NCI-H187 treated with DMSO at 0.1 percent for 48 hours (cell line): ENCODE results near the gene GJE1.
"Not testable (repeated sequence)": the region's sequence is repeated elsewhere in the genome, so short reads cannot be mapped to it uniquely, and the experiment has no call there.

ENCODE experiments used
- DNase-seq: peaks from one replicate; lab custom pipeline; 2025; lab: John Stamatoyannopoulos, UW

GJE1 gene, protein sequence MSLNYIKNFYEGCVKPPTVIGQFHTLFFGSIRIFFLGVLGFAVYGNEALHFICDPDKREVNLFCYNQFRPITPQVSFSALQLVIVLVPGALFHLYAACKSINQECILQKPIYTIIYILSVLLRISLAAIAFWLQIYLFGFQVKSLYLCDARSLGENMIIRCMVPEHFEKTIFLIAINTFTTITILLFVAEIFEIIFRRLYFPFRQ

GRCh38 chr6:142132625-142133024 lies at the start of gene GJE1:
Gene GJE1 (plus strand): TSS chr6:142132925. CDS start chr6:142133159, 234 bp downstream.
- DNase-seq: no peak

- no peak for DNase-seq
Observed at GRCh38 chr6:142087950-142088857, 44.5 kb upstream of the GJE1 start.

GRCh38 chr6:142088858-142089216 lies 43.9 kb upstream of the GJE1 start:
- no peak for DNase-seq

DNA sequence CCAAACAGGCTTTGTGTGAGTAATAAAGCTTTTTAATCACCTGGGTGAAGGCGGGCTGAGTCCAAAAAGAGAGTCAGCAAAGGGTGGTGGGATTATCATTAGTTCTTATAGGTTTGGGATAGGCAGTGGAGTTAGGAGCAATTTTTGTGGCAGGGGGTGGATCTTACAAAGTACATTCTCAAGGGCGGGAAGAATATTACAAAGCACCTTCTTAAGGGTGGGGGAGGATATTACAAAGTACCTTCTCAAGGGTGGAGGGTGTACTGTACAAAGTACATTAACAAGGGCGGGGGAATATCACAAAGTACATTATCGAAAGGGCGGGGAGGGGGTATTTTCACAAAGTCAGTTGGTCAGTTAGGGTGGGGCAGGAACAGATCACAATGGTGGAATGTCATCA lies 27.9 kb upstream of the GJE1 start:
- not testable (repeated sequence) for DNase-seq

DNA sequence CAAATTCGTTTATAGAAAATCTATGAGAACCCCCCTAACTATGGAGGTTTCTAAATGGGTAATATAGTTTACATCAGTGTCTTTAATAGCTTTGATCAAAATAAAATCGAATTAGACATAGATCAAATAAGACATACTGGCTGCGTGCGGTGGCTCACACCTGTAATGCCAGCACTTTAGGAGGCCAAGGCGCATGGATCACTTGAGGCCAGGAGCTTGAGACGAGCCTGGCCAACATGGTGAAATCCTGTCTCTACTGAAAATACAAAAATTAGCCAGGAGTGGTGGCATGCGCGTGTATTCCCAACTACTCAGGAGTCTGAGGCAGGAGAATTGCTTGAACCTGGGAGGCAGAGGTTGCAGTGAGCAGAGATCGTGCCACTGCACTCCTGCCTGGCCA lies 21.9 kb upstream of the GJE1 start:
- not testable (repeated sequence) for DNase-seq

DNA sequence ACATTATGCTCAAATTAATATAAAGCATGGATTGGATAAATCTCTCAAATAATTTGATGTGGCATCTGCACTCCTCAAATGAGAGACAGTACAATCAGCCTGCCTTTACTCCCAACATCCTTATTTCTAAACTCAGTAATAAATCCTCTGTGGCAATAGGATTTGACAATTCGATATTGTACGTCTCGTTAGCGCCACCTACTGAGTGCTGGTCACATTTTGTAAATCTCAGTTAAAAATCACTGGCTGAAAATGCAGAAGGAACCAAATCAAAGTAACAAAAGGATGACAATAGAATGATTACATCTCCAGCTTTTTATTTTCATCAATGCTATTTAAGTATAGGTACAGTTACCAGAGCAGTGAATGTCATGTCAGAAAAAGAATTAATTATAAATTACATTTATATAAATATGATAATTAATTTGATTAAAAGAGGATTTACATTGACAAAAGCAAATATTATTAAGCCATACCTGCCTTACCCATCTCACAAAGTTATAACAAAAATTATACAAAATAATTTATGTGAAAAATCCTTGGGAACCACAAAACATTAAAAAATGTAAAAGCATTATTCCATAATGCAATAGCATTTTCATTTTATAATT lies 20.2 kb upstream of the GJE1 start:
- no peak for DNase-seq

GRCh38 chr6:142117366-142117765 lies 15.4 kb upstream of the GJE1 start:
- no peak for DNase-seq

DNA sequence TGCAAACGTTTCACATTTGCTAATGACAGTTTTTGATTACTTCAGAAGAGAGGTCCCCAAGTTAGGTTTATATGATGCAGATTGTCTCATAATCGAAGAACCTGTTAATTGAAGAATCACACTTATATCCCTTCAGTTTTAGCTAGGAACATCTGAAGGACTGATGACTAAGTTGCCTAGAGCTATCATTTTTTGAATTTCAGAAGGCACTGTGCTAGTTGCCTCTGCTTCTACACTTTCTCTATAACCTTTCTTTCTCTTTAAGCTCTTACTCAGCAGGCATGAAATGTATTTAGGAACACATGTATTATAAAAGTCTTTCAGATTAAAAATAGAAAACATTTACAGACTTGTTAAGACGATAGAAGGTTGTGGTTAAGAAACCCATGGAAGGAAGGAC lies 14.4 kb upstream of the GJE1 start:
- DNase-seq: no peak

GRCh38 chr6:142118925-142119324 lies 13.8 kb upstream of the GJE1 start:
- DNase-seq: no peak

- DNase-seq: no peak
Observed at GRCh38 chr6:142121342-142121741, 11.4 kb upstream of the GJE1 start.

GRCh38 chr6:142130814-142131213 lies 1.9 kb upstream of the GJE1 start:
- DNase-seq: no peak

GRCh38 chr6:142138876-142139275 lies 6.2 kb downstream of the GJE1 start:
- DNase-seq: no peak

DNA sequence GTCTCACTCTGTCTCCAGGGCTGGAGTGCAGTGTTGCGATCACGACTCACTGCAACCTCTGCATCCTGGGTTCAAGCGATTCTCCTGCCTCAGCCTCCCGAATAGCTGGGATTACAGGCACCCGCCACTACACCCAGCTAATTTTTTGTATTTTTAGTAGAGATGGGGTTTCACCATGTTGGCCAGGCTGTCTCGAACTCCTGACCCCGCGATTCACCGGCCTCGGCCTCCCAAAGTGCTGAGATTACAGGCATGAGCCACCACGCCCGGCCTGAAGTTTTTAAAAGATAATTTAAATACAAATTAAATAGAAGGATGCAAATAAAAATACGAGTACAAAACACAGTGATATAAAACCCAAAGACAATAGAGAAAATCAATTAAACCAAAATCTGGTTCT lies 8.8 kb downstream of the GJE1 start:
- not testable (repeated sequence) for DNase-seq

GRCh38 chr6:142146828-142147662 lies 14.3 kb downstream of the GJE1 start, which contains the start of the genes NMBR and VTA1:
Gene NMBR (minus strand): TSS chr6:142147122. CDS start chr6:142088658, 58,464 bp downstream.
Gene VTA1 (plus strand): TSS chr6:142147263. CDS start chr6:142147288, 25 bp downstream.
- DNase-seq: peak; percentile 85

- DNase-seq: no peak
Observed at GRCh38 chr6:142152746-142153145, 20.0 kb downstream of the GJE1 start.

DNA sequence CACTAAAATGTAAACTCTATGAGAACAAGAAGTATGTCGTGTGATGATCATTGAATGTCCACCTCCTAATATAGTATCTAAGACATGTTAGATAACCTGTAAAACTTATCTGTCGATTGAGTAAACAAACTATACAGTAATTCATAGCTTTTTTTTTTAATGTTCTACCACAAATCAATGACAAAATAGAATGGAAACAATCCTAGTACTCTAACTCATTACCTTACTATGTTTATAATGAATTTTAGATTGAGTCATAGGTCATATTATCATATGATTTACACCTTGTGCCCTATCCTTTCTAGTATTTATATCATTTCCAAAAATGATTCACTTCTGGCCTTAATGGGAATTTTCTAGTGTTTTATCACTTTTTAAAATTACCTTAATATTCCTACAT lies 20.5 kb downstream of the GJE1 start:
- DNase-seq: no peak

GRCh38 chr6:142154336-142154735 lies 21.6 kb downstream of the GJE1 start:
- DNase-seq: no peak

- no peak for DNase-seq
Observed at GRCh38 chr6:142155091-142155490, 22.4 kb downstream of the GJE1 start.

DNA sequence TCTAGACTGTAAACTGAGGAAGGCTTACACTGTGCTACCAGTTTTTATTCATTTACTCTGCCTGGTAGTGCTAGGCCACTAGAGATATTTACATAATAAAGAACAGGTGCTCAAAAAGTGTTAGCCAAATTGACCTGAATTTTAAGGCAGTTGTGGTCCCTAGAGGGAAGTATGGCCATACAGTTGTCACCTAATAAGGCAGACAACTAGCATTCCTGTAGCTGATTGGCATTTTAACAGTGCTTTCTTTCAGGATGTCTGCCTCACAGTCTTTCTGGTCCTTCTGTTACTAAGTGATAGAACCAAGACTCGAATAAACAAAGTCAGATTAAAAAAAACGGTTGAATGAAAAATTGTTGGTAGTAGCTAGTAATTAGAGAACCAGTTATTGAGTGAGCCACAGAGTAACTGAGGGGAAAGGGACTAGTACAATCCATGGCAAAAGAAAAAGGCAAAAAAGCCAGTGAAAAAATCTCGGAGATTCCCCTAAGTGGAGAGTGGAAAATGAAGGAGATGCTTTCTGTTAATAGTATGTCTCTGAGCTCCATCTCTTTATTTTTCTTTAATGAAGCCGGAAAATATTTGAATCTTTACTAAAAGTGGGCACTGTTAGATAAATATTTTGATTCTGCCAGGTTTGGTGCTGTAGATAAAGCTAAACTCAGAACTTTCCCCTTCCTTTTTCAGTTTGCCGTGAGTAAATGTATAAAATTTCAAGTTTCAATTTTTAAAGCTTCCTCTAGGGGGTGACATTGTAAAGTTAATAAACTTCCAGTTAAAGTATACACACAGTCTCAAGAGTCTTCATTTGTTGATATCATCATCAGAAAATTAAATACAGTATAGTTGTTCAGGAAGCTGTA lies 23.4 kb downstream of the GJE1 start:
- DNase-seq: no peak

GRCh38 chr6:142156758-142157068 lies 24.0 kb downstream of the GJE1 start:
- not testable (repeated sequence) for DNase-seq

DNA sequence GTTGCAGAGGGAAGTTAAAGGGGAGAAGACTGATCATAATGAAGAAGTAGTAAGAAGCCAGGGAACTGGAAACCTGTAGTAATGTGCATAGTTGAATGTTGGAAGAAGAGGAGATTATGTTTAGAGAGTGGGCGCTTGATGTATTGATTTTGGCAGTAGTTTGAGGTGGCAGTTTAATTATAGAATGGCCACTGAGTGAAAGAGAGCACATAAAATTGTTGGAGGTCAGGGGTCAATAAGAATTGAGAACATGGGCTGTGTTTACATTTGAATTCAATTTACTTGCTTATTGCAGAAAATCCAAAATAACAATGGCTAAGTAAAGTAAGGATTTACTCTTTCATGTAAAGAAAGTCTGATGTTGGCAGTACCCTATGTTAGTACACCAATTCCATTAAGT lies 30.1 kb downstream of the GJE1 start:
- no peak for DNase-seq
